Natural killer cell (primary cell): ENCODE data around the gene SH3TC1. TPM values are rescaled to one million over a fixed set of nuclear protein-coding genes. Genes with fewer than 3 reads are reported as not detected.
A peak's percentile ranks its signal among the peaks of the same experiment; 100 is the strongest.

Experiments
- ATAC-seq, 3 donors: fragments of 150-1000 bp in 2 of 3; fragments of 200-7000 bp in 1 of 3; cut with Tn5 transposase; 1 replicate in 1 of 3; 2 replicates in 2 of 3; pipeline ENCODE4 v1.10.0; 2021; ENCODE audit warnings: mild to moderate bottlenecking in 2 of 3, moderate library complexity in 2 of 3
- DNase-seq, 2 donors: peaks; one replicate each; pipeline versions ENCODE4 v3.0.0 to v3.0.0-alpha.2; 2013 to 2021; ENCODE audit warnings: mixed read lengths in 1 of 2
- H3K27ac ChIP-seq: one replicate; pipeline ENCODE4 v1.5.1; 2013; ENCODE audit warnings: mild to moderate bottlenecking, low read length
- H3K27me3 ChIP-seq: one replicate; pipeline ENCODE4 v1.6.1; 2013; ENCODE audit warnings: low read length; ENCODE audit not compliant: control insufficient read depth, insufficient read depth
- H3K36me3 ChIP-seq: one replicate; pipeline ENCODE4 v1.6.1; 2013; ENCODE audit warnings: low read length; ENCODE audit not compliant: control insufficient read depth, insufficient read depth
- H3K4me1 ChIP-seq: one replicate; pipeline ENCODE4 v1.6.1; 2013; ENCODE audit warnings: low read length; ENCODE audit not compliant: control insufficient read depth, insufficient read depth
- H3K4me3 ChIP-seq: one replicate; pipeline ENCODE4 v1.5.1; 2013; ENCODE audit warnings: low read length
- H3K9me3 ChIP-seq: one replicate; pipeline ENCODE4 v1.6.1; 2013; ENCODE audit warnings: low read length; ENCODE audit not compliant: control insufficient read depth, insufficient read depth
- H3K27ac Mint-ChIP-seq, 2 donors: one replicate each; pipeline ENCODE4 v1.8.0; 2022; ENCODE audit warnings: mild to moderate bottlenecking in 2 of 2, mixed read lengths in 2 of 2, moderate library complexity in 1 of 2
- H3K27me3 Mint-ChIP-seq, 2 donors: one replicate each; pipeline ENCODE4 v1.8.0; 2022; ENCODE audit warnings: low read depth in 2 of 2, mixed read lengths in 2 of 2
- H3K36me3 Mint-ChIP-seq: one replicate; pipeline ENCODE4 v1.8.0; 2022; ENCODE audit warnings: mixed read lengths
- H3K4me1 Mint-ChIP-seq, 2 donors: one replicate each; pipeline ENCODE4 v1.8.0; 2022; ENCODE audit warnings: mixed read lengths in 2 of 2
- H3K4me3 Mint-ChIP-seq: one replicate; pipeline ENCODE4 v1.8.0; 2022; ENCODE audit warnings: mild to moderate bottlenecking, moderate library complexity, mixed read lengths
- H3K9me3 Mint-ChIP-seq, 2 donors: one replicate each; pipeline ENCODE4 v1.8.0; 2022; ENCODE audit warnings: mixed read lengths in 2 of 2
- CTCF ChIP-seq: fragments of 200-600 bp; IDR thresholded peaks from one replicate; pipeline ENCODE4 v1.8.0; 2022; ENCODE audit warnings: antibody characterized with exemption
- WGBS: methylation state at CpG from one replicate; pipeline ENCODE4 v1.1.7; 2013; ENCODE audit warnings: missing lambda C conversion rate; ENCODE audit not compliant: insufficient coverage; 5-methylcytosine and 5-hydroxymethylcytosine counted together
- intact Hi-C: fragments of 100-400 bp; cut with micrococcal nuclease; formaldehyde crosslinking; loops from one replicate; pipeline ENCODE4 v1.14.2; 2022
- total RNA-seq, 4 donors: library from RNA; stranded (reverse); fragments of 120-200 nt in 1 of 4; gene quantifications; one replicate each; pipeline versions ENCODE4 v1.2.3 to v1.2.4, GENCODE V29; 2013 to 2022

The SH3TC1 gene
- total RNA-seq, 3 donors from 2014 or later (not counting 1 experiment from before 2014, with no cell fraction given), result 50.1 to 61.7 (median 54.9) TPM

GRCh38 chr4:8188743-8189550 lies 10.1 kb upstream of the SH3TC1 start:
- Mint-ChIP-seq H3K9me3 (no peaks in the 10 kb centered on the region), H3K36me3 (no peaks in the 10 kb centered on the region), H3K27me3 (peaks cover 0 to 14% of the 10 kb centered on the region in 2 donors), H3K27ac (peak overlapping the region in 1 of 2 donors; percentile 57), H3K4me3 (no peak overlapping the region), H3K4me1 (peaks cover 20 to 28% of the 10 kb centered on the region in 2 donors)
- TF ChIP-seq CTCF, result no peak
- no peak overlapping the region for H3K4me3 ChIP-seq
- no peaks in the 10 kb centered on the region for H3K36me3 ChIP-seq
- no peak for ATAC-seq
- intact Hi-C loops, result no loop called here
- H3K9me3 ChIP-seq, result no peaks in the 10 kb centered on the region
- H3K4me1 ChIP-seq, result peaks cover 20% of the 10 kb centered on the region
- WGBS, result 79% methylated on average over 29 of the region's 29 CpGs
- no peak for DNase-seq
- no peaks in the 10 kb centered on the region for H3K27me3 ChIP-seq
- H3K27ac ChIP-seq, result no peak overlapping the region

- no peak for ATAC-seq
- no peaks in the 10 kb centered on the region for H3K27me3 ChIP-seq
- Mint-ChIP-seq H3K4me1 (peaks cover 20 to 28% of the 10 kb centered on the region in 2 donors), H3K9me3 (no peaks in the 10 kb centered on the region), H3K27ac (peak overlapping the region in 1 of 2 donors; percentile 57), H3K36me3 (no peaks in the 10 kb centered on the region), H3K27me3 (peaks cover 0 to 14% of the 10 kb centered on the region in 2 donors), H3K4me3 (no peak overlapping the region)
- peaks cover 20% of the 10 kb centered on the region for H3K4me1 ChIP-seq
- H3K4me3 ChIP-seq, result no peak overlapping the region
- 87% methylated on average over 26 of the region's 26 CpGs for WGBS
- no peak for DNase-seq
- no peak overlapping the region for H3K27ac ChIP-seq
- H3K36me3 ChIP-seq, result no peaks in the 10 kb centered on the region
- intact Hi-C loops, result no loop called here
- H3K9me3 ChIP-seq, result no peaks in the 10 kb centered on the region
- TF ChIP-seq CTCF, result no peak
Measured at GRCh38 chr4:8189551-8190466, 9.3 kb upstream of the SH3TC1 start.

GRCh38 chr4:8191136-8191747 lies 7.8 kb upstream of the SH3TC1 start:
- H3K27me3 ChIP-seq, result no peaks in the 10 kb centered on the region
- no peaks in the 10 kb centered on the region for H3K9me3 ChIP-seq
- no peak overlapping the region for H3K27ac ChIP-seq
- H3K4me3 ChIP-seq, result no peak overlapping the region
- Mint-ChIP-seq H3K27ac (peak overlapping the region in 1 of 2 donors; percentile 61), H3K9me3 (no peaks in the 10 kb centered on the region), H3K27me3 (peaks cover 0 to 11% of the 10 kb centered on the region in 2 donors), H3K4me3 (no peak overlapping the region), H3K36me3 (no peaks in the 10 kb centered on the region), H3K4me1 (peaks cover 20 to 28% of the 10 kb centered on the region in 2 donors)
- 19% methylated on average over 23 of the region's 23 CpGs for WGBS
- H3K4me1 ChIP-seq, result peaks cover 20% of the 10 kb centered on the region
- intact Hi-C loops, result no loop called here
- ATAC-seq (peak in 2 of 3 donors; percentile 37 to 58), DNase-seq (no peak)
- H3K36me3 ChIP-seq, result no peaks in the 10 kb centered on the region
- no peak for TF ChIP-seq CTCF
